Right renal pelvis (tissue), 4 donors: ENCODE measurements around the gene SNAP25. TPM values are rescaled to one million over a fixed set of nuclear protein-coding genes. Genes with fewer than 3 reads are reported as not detected.

Experiments used
- DNase-seq, 4 donors: peaks; one replicate each; pipeline ENCODE4 v3.0.0-alpha.2; 2013; ENCODE audit warnings: low read depth in 4 of 4, low spot score in 3 of 4, missing footprints in 1 of 4
- polyA plus RNA-seq, 4 donors: library from polyadenylated mRNA; unstranded; fragments of 120-200 nt; gene quantifications; one replicate each; pipeline ENCODE4 v1.2.1, GENCODE V29; 2013; ENCODE audit not compliant: insufficient read length in 4 of 4

SNAP25 gene
- polyA plus RNA-seq, 4 donors = 6.2 to 7.4 (median 6.7) TPM

GRCh38 chr20:10213526-10213925 is 5.1 kb upstream of the SNAP25 start:
- DNase-seq = no peak

GRCh38 chr20:10216146-10216791 is 2.4 kb upstream of the SNAP25 start:
- no peak for DNase-seq

GRCh38 chr20:10217721-10218410 is 764 bp upstream of the SNAP25 start:
- no peak for DNase-seq

GRCh38 chr20:10219452-10219791 is 792 bp downstream of the SNAP25 start:
- DNase-seq = peak in 3 of 4 donors; percentile 69 to 80 (median 72)

GRCh38 chr20:10219993-10220750 is 1.5 kb downstream of the SNAP25 start:
- no peak for DNase-seq

- no peak for DNase-seq
Observed at GRCh38 chr20:10221021-10221420, 2.4 kb downstream of the SNAP25 start.

GRCh38 chr20:10225439-10226060 is 6.9 kb downstream of the SNAP25 start:
- DNase-seq = no peak

- DNase-seq = no peak
Observed at GRCh38 chr20:10228330-10228729, 9.7 kb downstream of the SNAP25 start.

GRCh38 chr20:10231290-10231689 is 12.7 kb downstream of the SNAP25 start:
- no peak for DNase-seq

GRCh38 chr20:10236540-10237533 is 18.2 kb downstream of the SNAP25 start:
- no peak for DNase-seq

GRCh38 chr20:10239954-10240353 is 21.3 kb downstream of the SNAP25 start:
- DNase-seq = no peak

- DNase-seq = no peak
Observed at GRCh38 chr20:10240655-10241054, 22.0 kb downstream of the SNAP25 start.

- no peak for DNase-seq
Observed at GRCh38 chr20:10242166-10242565, 23.5 kb downstream of the SNAP25 start.

- no peak for DNase-seq
Observed at GRCh38 chr20:10247440-10247839, 28.8 kb downstream of the SNAP25 start.

- no peak for DNase-seq
Observed at GRCh38 chr20:10249048-10249770, 30.6 kb downstream of the SNAP25 start.

GRCh38 chr20:10249822-10250221 is 31.2 kb downstream of the SNAP25 start:
- no peak for DNase-seq

GRCh38 chr20:10250902-10251301 is 32.3 kb downstream of the SNAP25 start:
- no peak for DNase-seq

GRCh38 chr20:10253780-10254179 is 35.1 kb downstream of the SNAP25 start:
- DNase-seq = no peak

- no peak for DNase-seq
Observed at GRCh38 chr20:10255846-10256245, 37.2 kb downstream of the SNAP25 start.
